RWPE1 (cell line): ENCODE results near the gene RARG.

ENCODE experiments used
- CTCF ChIA-PET: fragments of 350-600 bp; sonication (Branson Sonifier 250); formaldehyde crosslinking; extraction: SDS; loops from one replicate; lab custom pipeline; 2021; lab: Yijun Ruan, JAX
- POLR2A ChIA-PET: fragments of 400-600 bp; formaldehyde crosslinking; extraction: SDS; loops from one replicate; lab custom pipeline; 2020; ENCODE audit warnings: antibody characterized with exemption; ENCODE audit not compliant: low non-redundant PET; lab: Yijun Ruan, JAX
- DNase-seq: peaks from one replicate; pipeline ENCODE4 v3.0.0; 2012; ENCODE audit warnings: low spot score
- H3K27ac ChIP-seq: fragments of 450-650 bp; 2 replicates; pipeline ENCODE4 v1.5.1; 2017
- TF ChIP-seq, protein P1 (sequence below): fragments of 450-650 bp; conservative IDR thresholded peaks from 2 replicates; pipeline ENCODE4 v1.5.1; 2017; ENCODE audit warnings: low read depth, mild to moderate bottlenecking

Gene RARG

DNA sequence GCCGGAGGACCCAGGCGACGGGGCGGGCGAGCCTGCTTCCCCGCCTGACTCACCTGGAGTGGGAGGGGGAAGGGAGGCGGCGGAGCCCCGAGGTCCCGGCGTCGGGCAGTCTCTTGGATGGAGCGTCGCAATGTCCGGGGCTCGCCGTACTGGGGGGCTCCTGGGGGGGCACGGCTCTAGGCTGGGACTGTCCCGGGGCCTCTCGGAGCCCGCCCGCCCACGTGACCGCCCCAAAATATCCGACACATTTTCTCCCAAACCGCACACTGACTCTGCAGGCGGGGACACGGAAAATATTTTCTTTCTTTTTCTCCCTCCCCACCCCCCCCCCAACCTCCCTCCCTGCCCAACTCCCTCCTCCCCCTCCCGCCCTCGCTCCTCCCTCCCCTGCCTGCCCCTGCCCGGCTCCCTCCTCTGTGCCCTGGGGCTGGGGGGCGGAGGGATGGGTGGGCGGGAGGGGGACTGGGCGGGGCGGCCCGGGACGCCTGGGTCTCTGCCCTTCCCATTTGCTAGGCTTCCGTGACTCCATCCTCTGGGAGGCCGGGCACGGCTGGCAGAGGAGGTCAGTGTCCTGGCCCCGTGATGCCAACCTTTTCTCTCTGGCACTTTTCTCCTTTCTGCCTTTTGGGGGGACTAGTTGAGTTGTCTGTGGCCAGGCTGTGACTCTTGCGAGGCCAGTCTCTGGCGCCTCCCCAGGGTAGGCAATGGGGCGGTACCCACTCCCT lies at the start of gene RARG:
Gene RARG (minus strand): TSS at position 289 of the 725 bp plus-strand sequence. CDS start 4,664 bp downstream, outside the sequence.
- ChIA-PET POLR2A (interaction anchor here (0.6 kb wide), 2 partner anchors 12 to 358 kb away, joined by 3 to 5 read pairs; no protein-coding TSS in a partner anchor), CTCF (no interaction called here)
- H3K27ac ChIP-seq, result peak within 1 kb of the TSS; percentile 98
- DNase-seq, result peak; percentile 88
- TF ChIP-seq, protein P1, sequence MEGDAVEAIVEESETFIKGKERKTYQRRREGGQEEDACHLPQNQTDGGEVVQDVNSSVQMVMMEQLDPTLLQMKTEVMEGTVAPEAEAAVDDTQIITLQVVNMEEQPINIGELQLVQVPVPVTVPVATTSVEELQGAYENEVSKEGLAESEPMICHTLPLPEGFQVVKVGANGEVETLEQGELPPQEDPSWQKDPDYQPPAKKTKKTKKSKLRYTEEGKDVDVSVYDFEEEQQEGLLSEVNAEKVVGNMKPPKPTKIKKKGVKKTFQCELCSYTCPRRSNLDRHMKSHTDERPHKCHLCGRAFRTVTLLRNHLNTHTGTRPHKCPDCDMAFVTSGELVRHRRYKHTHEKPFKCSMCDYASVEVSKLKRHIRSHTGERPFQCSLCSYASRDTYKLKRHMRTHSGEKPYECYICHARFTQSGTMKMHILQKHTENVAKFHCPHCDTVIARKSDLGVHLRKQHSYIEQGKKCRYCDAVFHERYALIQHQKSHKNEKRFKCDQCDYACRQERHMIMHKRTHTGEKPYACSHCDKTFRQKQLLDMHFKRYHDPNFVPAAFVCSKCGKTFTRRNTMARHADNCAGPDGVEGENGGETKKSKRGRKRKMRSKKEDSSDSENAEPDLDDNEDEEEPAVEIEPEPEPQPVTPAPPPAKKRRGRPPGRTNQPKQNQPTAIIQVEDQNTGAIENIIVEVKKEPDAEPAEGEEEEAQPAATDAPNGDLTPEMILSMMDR, result no peak

DNA sequence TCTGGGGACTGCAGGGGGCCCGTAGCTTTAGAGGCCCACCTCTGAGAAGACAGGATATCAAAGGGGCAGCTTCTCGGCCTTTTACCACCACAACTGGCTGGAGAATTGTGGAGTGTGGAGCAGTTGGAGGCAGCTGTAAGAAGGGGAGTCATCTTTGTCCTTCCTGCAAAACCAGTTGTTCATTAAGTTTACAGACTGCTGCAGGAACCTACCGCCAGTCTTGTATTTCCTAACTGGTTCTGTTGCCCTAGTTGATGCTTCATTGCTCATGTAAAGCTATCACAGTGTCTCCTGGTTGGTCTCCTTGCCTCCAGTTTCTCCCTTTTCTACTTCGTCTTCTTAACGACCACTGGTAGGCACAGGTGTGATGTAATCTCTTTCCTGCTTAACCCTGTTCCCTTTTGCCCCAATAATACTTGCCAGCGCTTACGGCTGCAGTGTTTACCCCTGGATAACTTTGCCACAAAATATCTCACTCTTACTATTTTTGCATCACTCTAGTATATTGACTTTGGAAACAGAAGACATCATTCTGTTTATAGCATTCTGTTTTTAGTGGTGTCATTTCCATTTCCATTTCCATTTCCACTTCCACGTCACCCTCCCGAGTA lies 48.0 kb upstream of the RARG start:
- DNase-seq, result no peak
- POLR2A ChIA-PET, result no interaction called here
- CTCF ChIA-PET, result no interaction called here
- TF ChIP-seq, protein P1, result no peak
- H3K27ac ChIP-seq, result no peak overlapping the region

DNA sequence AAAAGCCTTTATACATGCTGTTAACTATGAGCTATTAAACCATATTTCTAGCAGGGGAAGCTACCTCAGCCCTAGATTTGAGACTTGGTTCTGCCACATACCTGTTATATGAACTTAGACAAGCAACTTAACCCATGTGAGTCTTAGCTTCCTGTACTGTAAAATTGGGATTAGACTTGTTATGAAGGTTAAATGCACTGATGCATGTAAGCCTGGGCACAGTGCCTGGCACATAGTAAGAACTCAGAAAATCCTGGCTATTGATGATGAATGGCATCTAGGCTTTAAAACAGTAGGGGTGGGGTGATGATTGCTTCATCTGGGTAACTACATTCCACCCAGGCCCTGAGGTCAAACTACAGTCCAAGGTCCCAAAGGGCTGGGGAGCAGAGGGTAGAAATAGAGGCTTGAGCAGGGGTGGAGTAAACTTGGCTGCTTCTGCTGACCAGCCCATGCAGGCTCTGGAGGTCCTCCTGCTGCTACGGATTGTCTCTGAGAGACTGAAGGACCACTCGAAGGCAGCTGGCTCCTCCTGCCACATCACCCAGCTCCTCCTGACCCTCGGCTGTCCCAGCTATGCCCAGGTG lies 47.4 kb upstream of the RARG start:
- CTCF ChIA-PET, result interaction anchor here (1.0 kb wide), 1 partner anchor 9 kb away, joined by 3 read pairs; no protein-coding TSS in a partner anchor
- POLR2A ChIA-PET, result interaction anchor here (0.6 kb wide), 1 partner anchor 9 kb away, joined by 10 read pairs; no protein-coding TSS in a partner anchor
- TF ChIP-seq, protein P1, result no peak
- no peak overlapping the region for H3K27ac ChIP-seq
- DNase-seq, result no peak

DNA sequence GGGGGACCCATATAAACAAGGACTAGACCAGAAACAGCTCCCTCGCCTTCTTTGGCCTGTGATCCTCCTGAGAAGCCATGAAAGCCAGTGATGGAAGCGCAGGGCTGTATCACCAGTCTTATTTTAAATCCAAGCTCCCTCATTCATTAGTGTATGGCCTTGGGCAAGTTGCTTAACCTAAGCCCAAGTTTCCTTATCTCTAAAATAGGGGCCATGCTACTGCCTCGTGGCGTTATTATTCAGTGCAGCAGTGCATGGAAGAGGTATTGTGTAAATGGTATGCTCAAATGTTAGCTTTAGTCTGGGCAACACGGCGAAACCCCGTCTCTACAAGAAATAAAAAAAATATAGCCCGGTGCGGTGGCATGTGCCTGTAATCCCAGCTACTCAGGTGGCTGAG lies 46.0 kb upstream of the RARG start:
- no peak for DNase-seq
- POLR2A ChIA-PET, result interaction anchor here (0.5 kb wide), 2 partner anchors 27 to 223 kb away, joined by 3 to 4 read pairs; partner anchors contain the start of gene TARBP2
- CTCF ChIA-PET, result interaction anchor here (0.6 to 1.6 kb wide), 2 partner anchors 27 to 47 kb away, joined by 4 read pairs; a partner anchor contains a TSS
- H3K27ac ChIP-seq, result no peak overlapping the region
- TF ChIP-seq, protein P1, result no peak

DNA sequence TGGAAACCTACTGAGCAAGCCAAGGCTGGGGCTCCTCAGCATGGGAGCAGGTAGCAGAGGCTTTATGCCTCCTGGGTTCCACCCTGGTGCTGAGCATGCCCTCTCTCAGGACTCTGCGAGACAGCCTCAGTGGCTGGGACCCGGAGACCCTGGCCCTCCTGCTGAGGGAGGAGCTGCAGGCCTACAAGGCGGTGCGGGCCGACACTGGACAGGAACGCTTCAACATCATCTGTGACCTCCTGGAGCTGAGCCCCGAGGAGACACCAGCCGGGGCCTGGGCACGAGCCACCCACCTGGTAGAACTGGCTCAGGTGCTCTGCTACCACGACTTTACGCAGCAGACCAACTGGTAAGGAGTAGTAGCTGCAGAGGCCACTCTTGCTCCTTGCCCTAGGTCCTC lies 44.5 kb upstream of the RARG start:
- no peak for DNase-seq
- TF ChIP-seq, protein P1, result no peak
- POLR2A ChIA-PET, result no interaction called here
- no peak overlapping the region; the same call in 1 of the 2 replicates for H3K27ac ChIP-seq
- CTCF ChIA-PET, result interaction anchor here (0.6 to 1.6 kb wide), 3 partner anchors 25 to 223 kb away, joined by 4 to 5 read pairs (median 4); a partner anchor contains a TSS

DNA sequence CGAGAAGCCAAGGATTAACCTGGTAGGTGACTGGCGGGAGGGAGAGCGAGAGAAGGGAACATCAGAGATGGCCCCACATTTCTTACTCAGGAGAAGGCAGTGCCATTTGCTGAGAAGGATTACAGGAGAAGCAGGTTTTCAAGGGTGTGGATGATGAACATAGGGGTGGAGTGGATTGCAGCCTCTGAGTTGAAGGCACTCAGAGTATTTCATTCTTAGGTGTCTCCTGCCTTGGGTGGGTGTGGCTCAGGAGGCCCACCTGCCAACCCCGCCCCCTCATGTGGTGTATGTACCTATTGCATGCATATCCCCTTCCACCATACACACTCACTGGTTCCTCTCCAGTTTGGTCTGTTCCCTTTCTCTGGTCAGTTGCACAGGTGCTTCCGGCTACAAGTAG lies 42.4 kb upstream of the RARG start:
- no peak for DNase-seq
- TF ChIP-seq, protein P1, result no peak
- POLR2A ChIA-PET, result no interaction called here
- CTCF ChIA-PET, result interaction anchor here (0.5 kb wide), 1 partner anchor 13 kb away, joined by 3 read pairs; no protein-coding TSS in a partner anchor
- 0 out of 2 replicates have a peak overlapping the region, but pooled peaks have one; percentile 12 for H3K27ac ChIP-seq
